HepG2 (cell line): ENCODE data around the gene MBOAT7. TPM values are rescaled to one million over a fixed set of nuclear protein-coding genes. Genes with fewer than 3 reads are reported as not detected.

ENCODE experiments used
- ATAC-seq: fragments of 200-7000 bp; cut with Tn5 transposase; 3 replicates; pipeline ENCODE4 v1.9.1; 2020; ENCODE audit warnings: mild to moderate bottlenecking, moderate library complexity
- BruUV-seq: library from RNA; stranded (reverse); fragments of 400-500 nt; replicated peaks from 2 replicates; lab custom pipeline; 2021; lab: Mats Ljungman, UMichigan
- CTCF ChIA-PET: fragments of 300-600 bp; formaldehyde crosslinking; extraction: SDS; loops from one replicate; lab custom pipeline; 2021; ENCODE audit warnings: low total read pairs, inconsistent platforms, low intra/inter-chr PET ratio; lab: Yijun Ruan, JAX
- POLR2A ChIA-PET: fragments of 350-600 bp; sonication (Branson Sonifier 250); formaldehyde crosslinking; loops from one replicate; lab custom pipeline; 2020; ENCODE audit warnings: antibody characterized with exemption, inconsistent platforms; lab: Yijun Ruan, JAX
- DNase-seq: peaks from one replicate; pipeline ENCODE4 v3.0.0-alpha.2; 2015; ENCODE audit warnings: low spot score
- FAIRE-seq: peaks from 3 replicates; lab custom pipeline; 2011; peaks lifted over from hg19 to GRCh38; lab: Jason Lieb, UNC
- H2AFZ ChIP-seq: one replicate; pipeline ENCODE4 v1.6.1; 2011; ENCODE audit warnings: low read length, inconsistent platforms
- H3K27ac ChIP-seq: fragments of 300-600 bp; 3 replicates; pipeline ENCODE4 v1.8.0; 2011; ENCODE audit warnings: mixed run types, mild to moderate bottlenecking, mixed read lengths, low read length, inconsistent platforms; ENCODE audit not compliant: insufficient read depth; ENCODE audit errors: extremely low read length
- H3K27me3 ChIP-seq, 2 experiments: fragments of 200-600 bp in 1 of 2; 2 replicates in 1 of 2; 3 replicates in 1 of 2; pipeline versions ENCODE4 v1.6.0 to v1.8.0; 2011; ENCODE audit warnings: low read length in 2 of 2, mild to moderate bottlenecking in 2 of 2, moderate library complexity in 2 of 2, inconsistent platforms in 1 of 2; ENCODE audit not compliant: insufficient read depth in 2 of 2, control insufficient read depth in 1 of 2
- H3K36me3 ChIP-seq, 2 experiments: fragments of 200-600 bp in 1 of 2; replicated peaks in 1 of 2; 2 replicates in 1 of 2; 3 replicates in 1 of 2; pipeline versions ENCODE4 v1.5.1 to v1.8.0; 2011; ENCODE audit warnings: low read length in 2 of 2, inconsistent platforms in 1 of 2; ENCODE audit not compliant: insufficient read depth in 2 of 2, control insufficient read depth in 1 of 2
- H3K4me1 ChIP-seq: 2 replicates; pipeline ENCODE4 v1.5.1; 2012; ENCODE audit warnings: low read length, inconsistent platforms; ENCODE audit not compliant: insufficient read depth
- H3K4me2 ChIP-seq: 2 replicates; pipeline ENCODE4 v1.6.0; 2011; ENCODE audit warnings: low read depth, low read length, inconsistent platforms
- H3K4me3 ChIP-seq, 3 experiments: fragments of 200-600 bp in 1 of 3; sonication (generic), shearing (Covaris generic) in 1 of 3; replicated peaks in 1 of 3; 2 replicates each; pipeline ENCODE4 v1.5.1; 2011 to 2016; ENCODE audit warnings: low read length in 3 of 3, inconsistent platforms in 2 of 3, low read depth in 2 of 3, mild to moderate bottlenecking in 2 of 3, control low read depth in 1 of 3, mixed read lengths in 1 of 3; ENCODE audit not compliant: insufficient read depth in 1 of 3
- H3K79me2 ChIP-seq: one replicate; pipeline ENCODE4 v1.6.1; 2011; ENCODE audit warnings: low read length, inconsistent platforms; ENCODE audit not compliant: insufficient read depth
- H3K9ac ChIP-seq: 2 replicates; pipeline ENCODE4 v1.6.0; 2011; ENCODE audit warnings: mild to moderate bottlenecking, low read depth, low read length, inconsistent platforms; ENCODE audit not compliant: insufficient read depth
- H3K9me3 ChIP-seq: 2 replicates; pipeline ENCODE4 v1.5.1; 2012; ENCODE audit warnings: mild to moderate bottlenecking, low read length
- H4K20me1 ChIP-seq: 2 replicates; pipeline ENCODE4 v1.6.0; 2011; ENCODE audit warnings: inconsistent platforms, mild to moderate bottlenecking, low read length, moderate library complexity; ENCODE audit not compliant: insufficient read depth
- AGO2 ChIP-seq: fragments of 200-400 bp; formaldehyde crosslinking; optimal IDR thresholded peaks from 2 replicates; pipeline ENCODE3; 2017; ENCODE audit warnings: mild to moderate bottlenecking, low read depth, low read length, moderate library complexity
- GLI4 ChIP-seq: sonication (generic); formaldehyde crosslinking; IDR thresholded peaks from 2 replicates; pipeline ENCODE4 v1.5.1; 2020; ENCODE audit warnings: missing genetic modification reagents, mild to moderate bottlenecking, moderate library complexity, borderline replicate concordance
- HHEX ChIP-seq: IDR thresholded peaks from 2 replicates; pipeline ENCODE4 v1.6.1; 2016; ENCODE audit warnings: control low read depth
- MLLT10 ChIP-seq: sonication (generic); formaldehyde crosslinking; IDR thresholded peaks from 2 replicates; pipeline ENCODE4 v1.4.0; 2020; ENCODE audit warnings: missing genetic modification reagents
- RERE ChIP-seq: IDR thresholded peaks from 2 replicates; pipeline ENCODE4 v1.6.1; 2016; ENCODE audit warnings: low read depth, missing genetic modification reagents, missing compliant biosample characterization
- RNF2 ChIP-seq: fragments of 450-650 bp; conservative IDR thresholded peaks from 2 replicates; pipeline ENCODE4 v1.6.1; 2016; ENCODE audit warnings: low read depth
- WGBS: methylation state at CpG from one replicate; pipeline ENCODE4 v1.1.6; 2017; ENCODE audit warnings: low lambda C conversion rate; 5-methylcytosine and 5-hydroxymethylcytosine counted together
- in situ Hi-C: cut with HindIII; loops from 2 replicates; pipeline ENCODE4 v1.10.0; 2017; ENCODE audit warnings: low pct_unique_long_range_greater_than_20kb; ENCODE audit not compliant: extremely low pct_ligation_motif_present
- intact Hi-C: fragments of 100-400 bp; cut with micrococcal nuclease; formaldehyde crosslinking; loops from one replicate; pipeline ENCODE4 v1.10.0; 2022; ENCODE audit not compliant: unreplicated experiment
- polyA plus RNA-seq, 8 experiments: library from polyadenylated mRNA; depleted of rRNA in 3 of 8; stranded (reverse) in 7 of 8; unstranded in 1 of 8; fragments of >200 nt; fragmentation: Illumina TruSeq in 4 of 8; extraction: Trizol in 4 of 8; gene quantifications; 2 replicates each; pipeline versions ENCODE4 v1.2.1 to v1.2.3, GENCODE V29; 2011 to 2016; ENCODE audit warnings: low read depth in 4 of 8, missing spikeins in 1 of 8, mixed read lengths in 1 of 8; ENCODE audit not compliant: insufficient read depth in 1 of 8
- total RNA-seq, 5 experiments: library from RNA; depleted of rRNA; stranded (reverse); fragments of >200 nt; fragmentation: Illumina TruSeq; extraction: Trizol; gene quantifications; 2 replicates each; pipeline ENCODE4 v1.2.3, GENCODE V29; 2016; ENCODE audit warnings: low read depth in 1 of 5

Gene MBOAT7
- total and polyA plus RNA-seq, 2 of the 13 experiments (the other 11 are each of a cell fraction or from before 2014, with no cell fraction given): 22.2 to 25.5 TPM

GRCh38 chr19:54151362-54152035, 37.9 kb downstream of the MBOAT7 start (continued):
- TF ChIP-seq RERE (no peak), GLI4 (no peak)

- H2AFZ ChIP-seq: no peak overlapping the region
- H3K79me2 ChIP-seq: no peaks in the 10 kb centered on the region
- CTCF ChIA-PET: no interaction called here
- POLR2A ChIA-PET: interaction anchor here (1.2 to 3.7 kb wide), 2 partner anchors 11 to 12 kb away, joined by 3 to 19 read pairs; partner anchors contain the start of genes CNOT3 and LENG1
- peaks cover 57 to 96% of the 10 kb centered on the region in 2 experiments for H3K36me3 ChIP-seq
- TF ChIP-seq HHEX (CRISPR knock-in tag) (no peak), RNF2 (no peak), AGO2 (peak; percentile 68), MLLT10 (CRISPR knock-in tag) (no peak)
- TF ChIP-seq, all 625 proteins: peak for 1
- Histone ChIP-seq H3K27ac (no peak overlapping the region), H3K27me3 (no peaks in the 10 kb centered on the region), H3K9ac (no peak overlapping the region), H3K9me3 (no peaks in the 10 kb centered on the region), H3K4me1 (no peaks in the 10 kb centered on the region), H3K4me3 (no peak overlapping the region), H4K20me1 (0 out of 2 replicates have a peak, but pooled peaks cover 3% of the 10 kb centered on the region), H3K4me2 (no peak overlapping the region)
- DNase-seq (no peak), FAIRE-seq (no peak), ATAC-seq (no peak)
- intact Hi-C loops: no loop called here
- no TSS peak for BruUV-seq
- WGBS: 98% methylated on average over 9 of the region's 12 CpGs
- in situ Hi-C loops: no loop called here
Observed at GRCh38 chr19:54149021-54149812, 40.2 kb downstream of the MBOAT7 start.
